Stimulated activated CD4-positive, alpha-beta T cell treated with anti-CD3 and anti-CD28 coated beads, Interleukin-1b, Interleukin-23, amount 100 ng/mL, for 1 hour (primary cell): Measurements from ENCODE around the gene PPHLN1.
"Not testable (repeated sequence)": the region's sequence is repeated elsewhere in the genome, so short reads cannot be mapped to it uniquely, and the experiment has no call there.

ENCODE experiments used
- DNase-seq, 2 donors: peaks; one replicate each; pipeline ENCODE4 v3.0.0-alpha.2; 2020; ENCODE audit warnings: low read depth in 2 of 2

Gene PPHLN1

DNA sequence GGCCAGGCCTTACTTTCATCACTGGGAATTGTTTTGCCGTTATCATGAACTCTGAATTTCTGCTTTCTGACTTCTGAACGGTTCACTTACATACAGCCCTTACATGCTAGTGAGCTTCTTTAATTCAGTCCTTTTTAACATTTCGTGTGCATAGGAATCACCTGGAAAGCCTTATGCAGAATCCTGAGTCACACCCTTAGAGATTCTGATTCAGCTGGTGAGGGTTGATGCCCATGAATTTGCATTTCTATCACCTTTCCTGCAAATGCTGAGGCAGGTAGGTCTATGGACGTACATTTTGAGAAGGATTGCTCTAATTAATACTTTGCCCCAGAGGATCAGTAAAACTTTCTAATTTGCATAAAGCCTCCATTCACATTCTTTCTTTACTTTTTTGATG, 44.0 kb downstream of the PPHLN1 start:
- no peak for DNase-seq

DNA sequence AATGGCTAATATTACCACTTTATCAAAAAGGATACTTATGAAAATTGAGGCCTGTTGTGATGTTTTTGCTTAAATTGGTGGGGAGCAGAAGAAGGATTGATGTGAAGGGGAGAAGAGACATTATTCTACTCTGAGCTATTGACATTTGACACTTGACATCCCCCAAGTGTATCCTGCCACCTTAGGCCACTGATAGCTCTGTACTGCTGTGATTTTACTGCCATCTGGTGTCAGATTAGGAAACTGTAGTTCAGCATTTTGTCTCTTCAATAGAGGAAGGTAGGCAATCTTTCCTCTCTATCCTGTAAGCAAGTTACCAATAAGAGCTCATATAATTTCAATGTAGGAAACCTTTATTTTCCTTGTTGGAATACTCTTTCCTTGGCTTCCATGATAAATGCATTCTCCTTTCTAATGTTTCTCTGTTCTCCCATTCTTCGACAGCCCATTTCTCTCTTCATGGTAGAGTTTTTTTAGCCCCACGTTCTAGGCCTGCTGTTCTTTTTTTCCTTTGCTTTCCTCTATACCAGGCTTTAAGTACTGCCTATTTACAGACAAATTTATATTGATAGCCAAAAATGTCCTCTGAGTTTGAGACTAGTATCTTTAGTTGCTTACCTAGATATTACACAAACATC, 46.3 kb downstream of the PPHLN1 start:
- no peak for DNase-seq

DNA sequence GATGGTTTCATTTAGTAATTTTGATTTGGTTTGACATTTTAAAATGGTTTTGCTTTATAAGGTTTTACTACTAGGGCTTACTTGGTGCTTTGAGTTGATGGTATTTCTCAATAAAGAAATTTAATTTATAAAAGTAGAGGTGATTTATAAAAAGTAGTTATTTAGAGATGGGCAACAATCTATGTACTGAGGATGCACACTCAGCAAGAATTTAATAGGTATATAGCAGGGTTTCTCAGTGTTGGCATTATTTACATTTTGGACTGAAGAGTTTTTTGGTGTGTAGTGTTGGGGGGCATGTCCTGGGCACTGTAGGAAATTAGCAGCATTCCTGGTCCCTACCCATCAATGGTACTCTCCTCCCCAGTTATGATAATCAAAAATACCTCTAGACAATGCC, 47.7 kb downstream of the PPHLN1 start:
- DNase-seq: no peak

DNA sequence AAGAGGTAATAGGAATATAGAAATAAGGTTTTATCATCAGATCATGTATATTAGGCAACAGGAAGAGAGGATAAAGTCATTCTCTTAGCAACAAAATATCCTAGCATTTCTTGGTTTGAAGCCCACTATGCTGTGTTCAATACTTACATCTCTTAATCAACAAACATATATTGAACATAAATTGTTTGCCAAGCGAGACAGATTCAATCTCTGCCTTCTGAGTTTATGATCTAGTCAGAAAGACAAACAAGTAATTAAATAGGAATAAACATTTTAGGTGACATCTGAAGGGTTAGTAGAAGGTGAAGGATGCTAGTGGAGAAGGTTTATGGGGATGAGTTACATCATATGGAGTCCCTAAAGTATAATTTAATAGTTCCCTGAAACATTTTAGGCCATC, 54.8 kb downstream of the PPHLN1 start:
- DNase-seq: no peak

DNA sequence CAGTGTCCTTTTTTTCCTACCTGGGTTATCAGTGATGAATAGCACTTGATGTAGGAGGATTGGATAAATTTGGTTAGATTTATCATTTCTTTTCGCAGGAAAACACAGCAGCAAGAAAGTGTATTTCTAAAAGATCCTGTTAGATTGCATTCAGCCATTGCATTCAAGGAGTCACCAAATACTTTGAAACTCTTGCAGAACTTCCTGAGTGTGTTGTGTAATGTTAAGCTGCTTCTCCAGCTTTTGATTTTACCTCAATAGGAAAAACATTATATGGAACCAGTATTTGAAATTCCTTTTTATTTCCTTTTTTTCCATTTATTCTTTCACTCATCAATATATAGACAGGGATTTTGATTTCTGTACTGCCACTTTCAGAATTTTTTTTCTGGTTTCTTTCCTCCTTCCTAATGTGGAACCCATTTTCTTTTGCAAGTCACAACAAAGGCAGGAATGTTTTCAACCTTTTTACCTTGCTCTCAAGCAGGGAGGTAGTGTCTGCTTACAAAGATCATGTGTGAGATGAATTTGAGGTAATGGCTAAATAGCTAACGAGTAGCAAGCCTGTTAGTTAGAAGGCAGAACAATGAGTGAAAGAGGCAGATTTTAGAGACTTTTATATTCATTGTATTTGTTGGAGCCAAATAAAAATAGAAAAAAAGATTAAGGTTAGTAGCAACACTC, 56.2 kb downstream of the PPHLN1 start:
- DNase-seq: no peak

DNA sequence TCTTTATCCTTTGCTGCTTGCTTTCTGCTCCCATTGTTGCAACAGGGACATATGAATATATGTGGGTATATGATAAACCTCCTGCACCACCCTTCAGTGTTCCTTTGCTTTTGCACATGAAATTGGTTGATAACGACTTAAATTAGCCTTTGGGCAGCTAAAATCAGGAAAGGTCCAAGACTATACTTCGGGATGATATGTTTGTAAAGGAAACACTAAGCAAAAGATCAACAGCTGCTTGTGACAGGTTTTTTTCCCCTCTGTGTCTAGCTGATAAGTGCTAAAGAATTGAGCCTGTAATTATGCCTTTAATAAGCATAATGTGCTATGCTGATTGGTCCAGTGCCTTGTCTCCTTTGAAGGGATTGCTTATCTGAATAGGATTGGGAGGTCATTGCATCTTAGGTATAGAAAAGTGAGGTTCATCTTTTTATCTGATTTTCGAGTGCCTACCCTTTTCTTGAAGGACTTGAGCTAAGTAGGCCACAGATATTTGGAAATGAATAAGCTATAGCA, 59.4 kb downstream of the PPHLN1 start:
- DNase-seq: no peak

DNA sequence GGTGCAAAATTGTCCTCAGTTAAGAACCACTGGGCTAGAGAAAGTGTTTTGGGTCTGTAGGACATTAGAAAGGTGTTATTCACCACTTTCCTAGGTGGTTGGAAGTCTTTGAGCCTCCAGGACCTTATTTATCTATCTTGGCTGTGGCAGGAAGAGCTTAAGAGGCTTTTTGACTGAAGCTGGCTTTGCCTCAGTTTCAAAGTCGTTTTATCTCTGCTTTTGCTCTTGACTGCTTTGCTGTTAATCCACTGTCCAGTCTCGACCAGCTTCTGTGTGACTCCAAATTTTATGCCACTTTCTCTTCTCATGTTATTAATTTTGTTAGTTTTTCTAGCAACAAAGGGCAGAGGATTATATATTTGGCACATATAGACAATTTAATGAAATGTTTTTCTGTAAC, 60.3 kb downstream of the PPHLN1 start:
- DNase-seq: no peak

DNA sequence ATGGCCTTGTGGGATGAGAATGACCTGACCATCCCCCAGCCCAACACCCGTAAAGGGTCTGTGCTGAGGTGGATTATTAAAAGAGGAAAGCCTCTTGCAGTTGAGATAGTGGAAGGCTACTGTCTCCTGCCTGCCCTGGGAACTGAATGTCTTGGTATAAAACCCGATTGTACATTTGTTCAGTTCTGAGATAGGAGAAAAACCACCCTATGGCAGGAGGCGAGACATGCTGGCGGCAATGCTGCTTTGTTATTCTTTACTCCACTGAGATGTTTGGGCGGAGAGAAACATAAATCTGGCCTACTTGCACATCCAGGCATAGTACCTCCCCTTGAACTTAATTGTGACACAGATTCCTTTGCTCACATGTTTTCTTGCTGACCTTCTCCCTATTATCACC, 62.1 kb downstream of the PPHLN1 start:
- not testable (repeated sequence) for DNase-seq

DNA sequence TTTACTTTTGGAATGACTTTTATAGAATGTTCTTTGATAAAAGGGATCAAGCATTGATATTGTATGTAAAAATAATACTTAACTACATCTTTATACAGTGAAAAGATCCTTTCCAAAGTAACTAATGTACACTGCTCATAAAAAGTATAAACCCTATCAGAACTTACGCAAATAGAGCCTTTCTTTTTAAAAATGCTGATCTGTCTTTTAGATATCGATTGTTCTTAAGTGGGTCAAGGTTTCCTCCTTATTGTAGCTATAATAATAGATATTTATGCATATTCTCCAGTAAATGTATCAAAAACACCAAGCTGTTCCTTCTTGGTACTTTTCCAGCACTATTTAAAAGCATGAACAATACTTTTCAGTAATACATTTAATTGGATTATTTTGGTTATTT, 68.5 kb downstream of the PPHLN1 start:
- DNase-seq: no peak

DNA sequence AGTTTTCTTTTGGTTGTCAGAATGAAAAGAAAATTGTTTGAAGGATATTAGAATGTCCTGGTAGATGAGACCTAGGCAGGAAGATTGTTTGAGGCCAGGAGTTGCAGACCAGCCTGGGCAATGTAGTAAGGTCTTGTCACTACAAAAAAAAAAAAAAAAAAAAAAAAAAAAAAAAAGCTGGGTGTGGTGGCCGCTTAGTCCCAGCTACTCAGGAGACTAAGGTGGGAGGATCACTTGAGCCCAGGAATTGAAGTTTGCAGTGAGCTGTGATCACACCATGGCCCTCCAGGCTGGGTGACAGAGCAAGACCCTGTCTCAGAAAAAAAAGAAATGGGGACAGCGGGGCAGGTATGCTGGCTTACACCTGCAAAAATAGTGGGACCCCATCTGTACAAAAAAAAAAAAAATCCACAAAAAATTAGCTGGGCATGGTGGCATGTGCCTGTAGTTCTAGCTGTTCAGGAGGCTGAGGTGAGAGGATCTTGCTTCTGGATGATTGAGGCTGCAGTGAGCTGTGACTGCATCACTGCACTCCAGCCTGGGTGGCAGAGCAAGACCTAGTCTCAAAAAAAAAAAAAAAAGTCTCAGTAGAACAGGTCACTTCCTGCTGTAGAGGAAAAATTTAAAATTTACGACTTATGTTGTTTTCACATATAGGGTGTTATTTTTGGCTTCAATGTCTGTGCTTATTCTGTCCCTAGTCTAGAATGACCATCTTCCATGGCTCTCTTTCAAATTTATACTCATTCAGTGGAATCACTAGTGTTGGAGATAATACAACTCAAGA, 70.7 kb downstream of the PPHLN1 start:
- no peak for DNase-seq

DNA sequence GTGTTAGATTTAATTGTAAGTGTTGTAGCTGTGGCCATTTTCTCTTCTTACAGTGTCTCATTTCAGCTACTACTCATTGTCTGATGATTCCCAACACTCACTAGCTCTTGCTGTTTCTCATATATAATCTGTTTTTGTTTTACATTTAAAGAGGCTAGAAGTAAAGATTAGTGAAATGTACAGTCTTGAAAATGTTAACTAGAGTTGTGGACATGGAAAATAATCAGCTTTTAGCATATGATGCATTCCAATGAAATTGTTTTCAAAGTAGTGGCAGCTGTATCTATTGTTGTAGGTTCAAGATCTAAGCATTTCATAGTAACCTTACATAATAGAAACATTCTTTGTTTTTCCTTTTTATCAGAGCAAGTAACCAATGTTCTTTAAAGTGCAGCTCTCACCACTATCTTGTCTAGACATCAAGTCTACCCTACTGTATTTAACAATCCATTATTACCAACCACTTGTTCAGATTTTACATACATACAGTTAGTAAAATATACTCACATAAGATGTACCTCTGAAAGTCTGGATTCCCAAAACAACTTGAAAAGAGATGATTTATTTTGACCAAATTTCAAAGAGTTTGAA, 76.9 kb downstream of the PPHLN1 start:
- DNase-seq: no peak

DNA sequence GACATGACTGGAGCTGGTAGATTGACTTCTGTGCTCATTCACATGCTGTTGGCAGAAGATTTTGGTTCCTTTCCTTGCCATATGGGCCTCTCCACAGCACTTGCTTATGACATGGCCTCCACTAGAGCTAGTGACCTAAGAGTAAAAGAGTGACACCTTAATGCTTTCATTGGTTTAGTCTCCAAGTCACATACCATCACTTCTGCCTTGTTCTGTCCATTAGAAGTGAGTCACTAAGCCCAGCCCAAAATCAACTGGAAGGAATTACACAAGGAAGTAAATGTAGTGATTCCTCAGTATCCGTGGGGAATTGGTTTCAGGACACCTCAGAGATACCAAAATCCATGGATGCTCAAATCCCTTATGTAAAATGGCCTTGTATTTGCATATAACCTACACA, 81.3 kb downstream of the PPHLN1 start:
- DNase-seq: no peak

DNA sequence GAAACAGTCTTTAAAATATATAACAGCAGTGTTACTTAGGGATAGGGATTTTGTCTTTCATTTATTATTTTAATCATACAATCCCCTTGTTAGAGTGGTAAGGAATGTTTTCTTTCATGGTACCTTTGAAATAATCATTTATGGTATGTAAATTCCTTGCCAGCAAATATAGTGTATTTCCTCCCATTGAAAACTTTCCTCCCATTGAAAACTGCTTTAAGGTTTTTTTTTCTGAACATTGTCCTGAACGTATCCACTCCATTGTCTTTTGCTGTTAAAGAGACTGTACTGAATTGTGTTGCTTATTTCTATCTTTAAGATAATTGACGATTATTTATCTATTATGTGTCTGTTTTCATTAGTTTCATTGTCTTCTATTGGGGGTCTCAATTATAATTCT, 83.5 kb downstream of the PPHLN1 start:
- DNase-seq: no peak

DNA sequence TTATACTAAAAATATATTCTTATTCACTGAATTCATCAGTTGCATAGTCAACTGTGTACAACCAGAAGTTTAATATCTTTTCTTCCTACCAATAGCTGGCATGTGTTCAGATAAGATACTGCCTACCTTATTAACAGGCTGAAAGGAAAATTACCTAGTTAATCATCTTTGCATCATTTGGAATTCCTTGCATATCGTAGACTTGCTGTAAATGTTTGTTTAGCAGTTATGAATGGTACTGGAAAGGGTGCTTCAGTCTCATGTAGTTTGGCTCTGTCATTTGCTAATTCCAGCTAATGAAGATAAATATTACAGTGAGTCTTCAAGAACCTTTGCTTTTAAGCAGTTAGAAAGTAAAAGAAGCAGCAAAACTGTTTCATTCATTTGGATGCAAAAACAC, 84.4 kb downstream of the PPHLN1 start:
- DNase-seq: no peak

DNA sequence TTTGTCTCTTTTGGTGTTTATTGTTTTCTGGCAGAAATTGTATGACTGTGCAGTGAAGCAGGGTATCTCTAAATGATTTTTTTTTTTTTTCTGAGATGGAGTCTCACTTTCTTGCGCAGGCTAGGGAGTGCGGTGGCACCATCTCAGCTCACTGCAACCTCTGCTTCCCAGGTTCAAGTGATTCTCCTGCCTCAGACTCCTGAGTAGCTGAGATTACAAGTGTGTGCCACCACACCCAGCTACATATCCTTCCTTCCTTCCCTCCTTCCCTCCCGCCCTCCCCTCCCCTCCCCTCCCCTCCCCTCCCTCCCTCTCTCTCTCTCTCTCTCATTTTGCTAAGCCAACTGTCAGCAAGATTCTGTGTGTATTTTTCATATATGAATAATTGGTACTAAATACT, 94.4 kb downstream of the PPHLN1 start:
- no peak for DNase-seq

DNA sequence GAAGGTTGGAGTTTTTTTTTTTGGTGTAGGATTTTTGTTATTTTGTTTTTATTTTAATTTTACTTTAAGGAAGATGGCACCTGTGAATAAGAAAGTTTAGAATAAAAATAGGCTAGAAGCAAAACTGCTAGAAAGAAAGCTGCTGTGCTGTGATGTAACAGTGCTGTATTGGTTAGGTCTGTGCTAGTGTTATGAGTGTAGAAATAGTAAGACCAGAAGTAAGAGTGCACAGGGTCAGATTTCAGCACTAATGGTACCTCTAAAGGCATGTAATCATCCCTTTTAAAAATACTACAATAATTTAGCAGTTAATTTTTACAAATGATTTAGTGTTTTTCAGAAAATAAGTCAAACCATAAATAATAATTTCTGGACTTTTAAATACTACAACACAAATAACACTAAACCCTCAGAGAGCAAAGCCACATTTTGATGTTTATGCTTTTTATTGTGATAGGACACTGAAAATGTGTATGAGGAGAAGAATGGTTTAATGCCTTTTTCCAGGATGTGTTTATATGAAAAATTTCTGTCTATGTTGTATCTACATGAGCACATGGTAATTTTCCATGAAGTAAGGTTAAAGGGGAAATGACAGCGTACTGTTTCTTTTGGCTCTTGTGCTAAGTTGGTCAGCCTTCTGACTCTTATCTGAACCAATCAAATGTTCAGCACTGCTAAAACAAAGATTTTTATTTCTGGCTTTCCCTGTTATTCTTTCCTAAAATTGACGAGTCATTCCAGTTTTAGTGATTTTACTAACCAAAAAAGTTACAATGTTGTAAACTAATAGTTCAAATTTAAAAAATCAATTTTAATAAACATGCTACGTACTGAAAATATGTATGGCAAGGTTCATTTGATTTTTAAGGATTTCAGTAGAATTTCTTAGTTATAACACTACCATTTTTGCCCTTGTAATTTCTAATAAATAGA, 96.1 kb downstream of the PPHLN1 start:
- DNase-seq: no peak

DNA sequence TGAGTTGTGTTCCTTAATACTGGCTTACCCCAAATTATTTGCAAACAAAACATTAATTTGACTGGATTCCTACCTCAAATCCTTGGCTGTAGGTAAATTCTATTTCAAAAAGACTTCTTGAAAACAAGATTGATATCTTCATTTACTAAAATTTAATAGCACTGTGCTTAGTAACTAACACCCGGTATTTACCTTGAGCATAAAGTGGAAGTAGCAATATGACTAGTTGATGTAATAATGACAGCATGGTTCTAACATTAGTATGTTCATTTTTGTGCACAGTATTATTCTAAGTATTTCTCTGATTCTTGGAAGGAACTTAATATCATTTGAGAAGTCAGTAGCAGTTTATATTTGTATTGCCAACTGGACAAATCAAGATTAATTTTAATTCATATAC, 96.8 kb downstream of the PPHLN1 start:
- DNase-seq: no peak

DNA sequence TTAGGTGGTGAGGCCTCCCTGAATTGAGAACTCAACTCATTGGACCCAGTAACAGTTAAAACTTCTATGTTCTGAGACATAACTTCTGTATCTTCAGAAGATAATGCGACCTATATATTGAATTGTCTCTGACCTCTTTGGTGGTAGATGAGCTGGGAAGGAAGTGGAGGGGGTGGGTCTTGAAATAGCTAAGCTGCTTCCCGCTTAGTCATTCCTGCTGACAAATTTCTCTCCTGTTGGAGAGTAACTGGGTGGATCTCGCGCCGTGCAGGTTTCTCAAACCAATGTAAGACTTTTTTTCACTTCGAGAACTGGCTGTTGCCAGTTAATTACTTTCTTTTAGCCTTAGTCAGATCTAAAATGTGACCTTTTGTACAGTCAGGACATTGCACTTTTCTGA, 100.8 kb downstream of the PPHLN1 start:
- DNase-seq: no peak

DNA sequence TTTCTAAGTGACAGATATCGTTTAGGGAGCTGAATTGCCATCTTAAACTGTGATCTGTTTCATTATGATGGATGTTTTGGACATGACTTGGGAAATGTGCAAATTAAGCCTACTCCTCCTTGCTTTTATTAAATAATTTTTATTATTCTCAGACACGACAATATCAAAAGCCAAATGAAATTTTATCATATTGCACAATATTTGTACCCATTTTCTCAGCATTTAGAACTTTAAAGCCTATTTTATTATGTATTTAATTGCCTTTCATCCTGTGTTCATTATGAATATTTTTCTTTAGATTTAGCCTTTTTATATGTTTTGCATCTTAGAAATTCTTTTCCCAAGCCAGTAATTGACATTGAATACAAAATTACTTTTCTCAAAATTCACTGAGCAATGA, 102.9 kb downstream of the PPHLN1 start:
- no peak for DNase-seq

DNA sequence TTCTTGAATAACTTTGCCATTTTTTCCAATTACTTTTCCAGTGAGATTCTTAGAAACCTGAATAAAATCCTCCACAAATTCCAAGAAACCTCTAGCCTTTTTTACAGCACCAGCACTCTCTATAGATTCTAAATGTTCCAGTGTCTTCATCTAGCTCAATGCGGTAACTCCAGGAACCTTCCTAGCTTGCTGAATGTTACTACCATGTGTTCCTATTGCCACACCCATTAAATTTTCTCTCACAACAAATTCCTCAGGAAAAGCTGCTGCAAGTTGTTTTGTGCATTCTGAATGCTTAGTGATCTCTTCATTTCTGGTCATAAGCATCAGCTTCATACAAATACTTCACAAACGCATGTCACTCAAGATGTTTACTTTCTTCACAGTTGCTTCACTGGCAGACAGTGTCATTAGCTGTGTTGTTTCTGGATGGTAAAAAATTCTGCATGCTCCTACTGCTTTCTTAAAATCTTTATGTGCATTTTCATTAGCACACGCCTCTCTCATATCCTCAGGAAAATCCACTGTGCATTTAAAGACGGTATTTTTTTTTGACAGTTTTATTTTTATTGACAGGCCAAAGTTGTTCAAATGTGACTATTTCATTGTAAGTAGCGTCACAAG, 106.7 kb downstream of the PPHLN1 start:
- no peak for DNase-seq

DNA sequence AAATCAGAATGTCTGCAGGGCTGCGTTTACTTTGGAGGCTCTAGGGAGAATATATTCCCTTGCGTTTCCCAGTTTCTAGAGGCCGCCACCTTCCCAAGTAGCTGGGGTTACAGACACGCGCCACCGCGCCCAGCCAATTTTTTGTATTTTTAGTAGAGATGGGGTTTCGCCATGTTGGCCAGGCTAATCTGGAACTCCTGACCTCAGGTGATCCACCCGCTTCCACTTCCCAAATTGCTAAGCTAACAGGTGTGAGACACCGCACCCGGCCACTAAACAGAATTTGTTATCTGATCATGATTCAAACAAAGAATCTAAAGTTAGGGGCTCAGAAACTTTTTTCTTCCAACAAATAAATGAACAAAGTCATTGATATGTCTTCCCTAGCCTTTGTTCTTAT, 114.6 kb downstream of the PPHLN1 start:
- DNase-seq: no peak
